ENCODE data around the gene KCNK15.

Gene KCNK15

DNA sequence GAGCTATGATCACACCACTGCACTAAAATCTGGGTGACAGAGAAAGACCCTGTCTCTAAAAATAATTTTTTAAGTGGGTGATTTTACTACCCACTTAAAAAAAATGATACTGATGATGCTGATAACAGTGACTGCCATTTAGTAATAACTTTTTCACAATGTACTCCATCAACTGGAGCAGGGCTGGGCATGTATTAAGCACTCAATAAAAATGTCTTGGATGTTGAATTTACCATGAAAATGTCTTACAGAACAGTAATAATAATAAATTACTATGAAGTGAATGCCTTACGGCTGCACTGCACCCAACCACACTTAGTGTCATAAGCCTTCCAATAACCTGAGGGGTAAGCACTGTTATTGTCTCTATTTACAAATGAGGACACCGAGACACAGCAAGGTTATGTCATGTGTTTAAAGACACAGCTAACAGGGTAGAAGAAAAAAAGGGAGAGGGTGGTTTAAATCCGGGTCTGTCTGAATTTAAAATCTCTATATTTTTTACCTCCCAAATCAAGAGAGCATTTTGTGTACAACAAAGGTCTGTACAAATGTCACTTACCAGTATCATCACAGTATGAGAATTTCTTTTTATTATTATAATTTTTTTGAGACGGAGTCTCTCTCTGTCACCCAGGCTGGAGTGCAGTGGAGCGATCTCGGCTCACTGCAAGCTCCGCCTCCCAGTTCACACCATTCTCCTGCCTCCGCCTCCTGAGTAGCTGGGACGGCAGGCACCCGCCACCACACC lies 43.2 kb downstream of the KCNK15 start:
- DNase-seq (ENCODE audit: low read depth in 2 of 2), result no peak

DNA sequence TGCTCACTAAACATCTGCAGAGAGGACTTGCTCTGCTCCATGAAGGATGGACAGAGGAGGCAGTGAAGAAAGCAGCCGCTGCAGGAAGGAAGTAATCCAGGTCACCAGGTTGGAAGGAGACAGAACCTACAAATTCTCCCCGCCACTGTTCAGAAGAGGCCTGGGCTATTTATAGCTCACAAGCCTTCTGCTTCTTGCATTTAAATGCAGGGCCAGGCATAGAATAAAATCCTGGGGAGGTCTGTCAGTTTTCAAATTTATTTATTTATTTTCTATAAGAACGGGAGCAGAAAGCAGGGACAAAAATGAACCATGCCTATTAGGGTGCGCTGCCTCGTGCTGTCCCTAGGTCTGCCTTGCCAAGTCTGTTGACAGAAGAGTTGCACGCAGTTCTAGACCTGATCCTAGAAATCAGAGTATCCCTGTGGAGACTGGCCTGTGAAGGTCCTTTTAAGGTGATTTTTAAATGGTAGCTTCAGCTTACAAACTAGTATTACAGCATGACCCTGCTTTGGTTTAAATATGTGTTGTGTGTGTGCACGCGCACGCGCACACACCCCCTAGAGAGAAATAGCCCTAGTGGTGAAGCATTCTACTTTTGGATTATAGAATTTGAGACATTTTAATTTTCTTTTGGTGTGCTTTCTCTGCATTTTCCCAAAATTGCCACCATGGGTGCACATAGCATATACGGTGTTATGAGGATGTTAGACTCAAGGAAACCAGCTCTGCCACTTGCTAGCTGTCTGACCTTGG lies 45.2 kb downstream of the KCNK15 start:
- DNase-seq (ENCODE audit: low read depth in 2 of 2), result no peak

DNA sequence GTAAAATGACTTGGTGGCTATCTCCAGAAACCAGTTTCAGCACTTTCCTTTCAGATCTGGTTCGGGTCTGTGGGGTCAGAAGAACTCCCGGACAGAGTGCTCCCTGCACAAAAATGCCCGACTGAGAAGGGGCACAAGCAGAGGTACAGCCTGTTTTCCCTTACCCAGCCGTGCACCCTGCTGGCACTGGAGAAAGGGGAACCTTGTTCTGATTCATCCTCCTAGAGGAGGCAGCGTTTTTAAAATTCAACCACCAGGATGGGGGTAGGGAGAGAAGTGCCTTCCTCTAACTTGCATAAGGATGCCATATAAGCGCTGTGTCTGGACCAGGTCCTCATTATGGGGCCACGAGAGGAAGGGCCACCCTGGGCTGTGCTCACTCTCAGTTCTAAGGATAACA lies 47.1 kb downstream of the KCNK15 start:
- DNase-seq (ENCODE audit: low read depth in 2 of 2), result no peak

DNA sequence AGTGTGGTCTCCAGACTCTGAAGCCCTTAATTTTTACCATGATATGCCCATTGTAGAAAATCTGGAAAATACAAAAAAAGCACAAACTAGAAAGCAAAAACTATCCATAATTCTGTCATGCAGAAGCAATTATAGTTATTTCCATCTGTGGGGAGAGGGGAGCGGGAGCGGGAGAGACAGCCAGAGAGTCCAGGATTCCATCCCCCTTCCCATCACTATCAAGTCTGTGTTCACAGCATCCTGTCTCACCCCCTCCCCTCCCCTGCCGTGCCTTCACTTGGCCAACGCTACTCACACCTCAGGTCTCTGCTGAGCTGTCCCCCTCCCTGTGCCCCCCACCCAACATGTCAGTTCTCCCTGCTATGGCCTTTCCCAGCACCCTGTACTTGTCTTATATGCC lies 50.2 kb downstream of the KCNK15 start:
- no peak for DNase-seq (ENCODE audit: low read depth in 2 of 2)

DNA sequence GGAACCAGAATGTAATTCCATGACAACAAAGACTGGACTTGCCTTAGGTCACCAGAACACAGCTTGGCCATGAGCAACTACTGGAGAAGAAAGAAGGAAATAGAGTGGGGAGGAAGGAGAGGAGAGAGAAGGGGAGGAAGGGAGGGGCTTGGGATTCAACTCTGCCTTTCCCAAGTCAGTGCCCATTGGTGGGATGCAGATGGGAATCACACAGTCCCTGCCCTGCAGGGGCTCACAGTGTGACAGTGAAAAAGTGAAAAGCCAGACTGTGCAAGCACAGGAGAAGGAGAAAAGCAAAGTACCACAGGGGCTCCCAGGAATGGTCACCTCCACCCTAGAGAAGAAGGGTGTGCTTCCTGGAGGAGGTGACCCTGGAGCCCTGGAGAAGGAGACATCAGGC lies 50.6 kb downstream of the KCNK15 start:
- DNase-seq (ENCODE audit: low read depth in 2 of 2), result no peak

DNA sequence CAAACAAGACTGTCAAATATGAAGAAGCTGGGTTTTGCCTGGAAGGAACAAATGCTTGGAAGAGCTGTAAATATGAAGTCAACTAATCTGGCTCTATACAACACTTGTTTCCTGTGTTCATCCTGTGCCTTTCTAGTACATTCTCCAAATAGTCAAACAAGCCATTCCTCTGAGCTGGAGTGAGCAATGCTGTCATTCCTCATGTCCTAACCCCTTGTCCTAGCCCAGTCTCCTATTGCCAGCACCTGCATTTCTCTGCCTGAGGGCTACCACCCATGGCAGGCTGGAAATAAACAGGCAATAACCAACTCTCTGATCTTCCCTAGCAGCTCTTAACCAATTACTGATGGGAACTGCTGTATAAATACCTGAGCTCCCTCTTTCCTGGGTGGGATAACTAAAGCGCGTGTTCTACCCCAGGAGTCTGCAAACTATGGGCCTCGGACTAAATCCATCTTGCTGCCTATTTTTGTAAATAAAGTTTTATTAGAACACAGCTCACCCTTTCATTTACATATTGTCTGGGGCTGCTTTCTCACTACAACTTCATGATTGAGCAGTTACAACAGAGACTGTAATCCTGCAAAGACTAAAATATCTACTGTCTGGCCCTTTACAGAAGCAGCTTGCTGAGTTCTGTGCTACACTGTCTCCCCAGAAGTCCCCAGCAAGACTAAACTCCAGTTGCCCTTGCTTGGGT lies 51.2 kb downstream of the KCNK15 start:
- DNase-seq (ENCODE audit: low read depth in 2 of 2), result no peak

DNA sequence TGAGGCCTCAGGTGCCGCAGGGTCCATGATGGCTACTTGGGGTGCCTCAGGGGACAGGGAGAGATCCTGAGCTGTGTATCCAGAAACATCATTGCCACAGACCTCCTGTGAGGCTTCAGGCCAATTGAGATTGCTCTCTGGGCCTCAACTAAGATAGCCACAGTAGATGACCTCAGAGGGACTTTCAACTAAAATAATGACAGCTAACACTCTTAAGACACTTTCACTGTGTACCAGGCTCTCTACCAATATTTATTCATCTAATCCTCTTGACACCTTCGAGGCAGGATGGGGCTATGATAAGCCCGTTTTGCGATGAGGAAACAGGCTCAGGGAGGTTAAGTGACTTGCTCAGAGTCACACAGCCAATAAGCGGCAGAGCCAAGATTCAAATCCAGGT lies 54.0 kb downstream of the KCNK15 start:
- DNase-seq (ENCODE audit: low read depth in 2 of 2), result no peak

DNA sequence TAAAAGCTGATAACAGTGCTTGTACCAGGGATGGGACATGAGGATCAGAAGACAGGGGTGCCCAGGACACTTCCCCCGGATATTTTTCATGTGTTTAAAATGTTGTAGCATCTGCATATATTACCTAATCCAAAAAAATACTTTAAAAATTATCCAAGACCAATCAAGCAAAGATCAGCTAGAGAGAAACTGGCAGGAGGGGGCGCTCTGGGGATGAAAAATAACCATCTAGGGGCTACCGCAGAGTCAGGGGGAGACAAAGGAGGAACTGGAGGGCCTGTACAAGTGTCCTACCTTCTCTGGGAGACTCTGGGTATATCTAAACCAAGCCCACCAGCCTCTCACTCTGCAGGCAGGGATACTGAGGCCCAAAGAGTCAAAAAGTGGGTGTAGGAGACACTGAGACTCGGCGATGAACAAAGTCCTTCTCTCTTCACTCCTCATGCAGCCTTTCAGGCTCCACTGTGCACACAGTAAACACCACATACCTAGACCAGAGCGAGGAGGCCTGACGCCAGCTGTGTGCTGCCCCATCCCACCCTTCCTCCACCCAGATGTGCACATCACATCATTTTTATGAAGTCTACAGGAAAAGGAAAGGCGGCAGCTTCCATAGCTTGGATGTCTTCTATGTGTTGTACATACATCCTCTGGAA lies 54.9 kb downstream of the KCNK15 start:
- no peak for DNase-seq (ENCODE audit: low read depth in 2 of 2)
